B cell (primary cell): Measurements from ENCODE around the gene GPR146. TPM values are rescaled to one million over a fixed set of nuclear protein-coding genes. Genes with fewer than 3 reads are reported as not detected.

Source experiments
- ATAC-seq: fragments of 200-7000 bp; cut with Tn5 transposase; one replicate; pipeline ENCODE4 v1.10.0; 2021; ENCODE audit warnings: low read depth, mild to moderate bottlenecking, moderate number of reproducible peaks, moderate library complexity
- CTCF ChIA-PET: fragments of 350-600 bp; sonication (Branson Sonifier 250); formaldehyde crosslinking; loops from one replicate; lab custom pipeline; 2021; ENCODE audit warnings: antibody characterized with exemption, inconsistent platforms; lab: Charles Lee
- POLR2A ChIA-PET: fragments of 350-600 bp; sonication (Branson Sonifier 250); formaldehyde crosslinking; loops from one replicate; lab custom pipeline; 2021; ENCODE audit warnings: antibody characterized with exemption; lab: Charles Lee
- DNase-seq: peaks from one replicate; pipeline ENCODE4 v3.0.0; 2013
- H2AFZ ChIP-seq: 2 replicates; pipeline ENCODE4 v1.6.1; 2012; ENCODE audit warnings: mild to moderate bottlenecking, low read depth, low read length; ENCODE audit not compliant: insufficient read depth, poor library complexity, severe bottlenecking
- H3K27ac ChIP-seq, 2 donors: 1 replicate in 1 of 2; 2 replicates in 1 of 2; pipeline ENCODE4 v1.5.1; 2012 to 2013; ENCODE audit warnings: low read length in 2 of 2, mild to moderate bottlenecking in 2 of 2, moderate library complexity in 1 of 2
- H3K27me3 ChIP-seq, 4 experiments: fragments of 200-600 bp in 1 of 4; sonication (generic) in 1 of 4; replicated peaks in 1 of 4; 1 replicate in 2 of 4; 2 replicates in 2 of 4; pipeline versions ENCODE4 v1.6.1 to v1.7.0; 2013 to 2016; ENCODE audit warnings: low read length in 3 of 4, mild to moderate bottlenecking in 2 of 4, mixed read lengths in 1 of 4, moderate library complexity in 1 of 4; ENCODE audit not compliant: insufficient read depth in 4 of 4, control insufficient read depth in 3 of 4; ENCODE audit errors: control extremely low read depth in 1 of 4
- H3K36me3 ChIP-seq, 2 experiments: replicated peaks in 1 of 2; 1 replicate in 1 of 2; 2 replicates in 1 of 2; pipeline versions ENCODE4 v1.6.1 to v1.7.1; 2013; ENCODE audit warnings: low read length in 1 of 2; ENCODE audit not compliant: insufficient read depth in 2 of 2, control insufficient read depth in 1 of 2; ENCODE audit errors: control extremely low read depth in 1 of 2, extremely low read depth in 1 of 2
- H3K4me1 ChIP-seq, 2 donors: fragments of 200-600 bp in 1 of 2; sonication (generic) in 1 of 2; 1 replicate in 1 of 2; 2 replicates in 1 of 2; pipeline versions ENCODE4 v1.5.1 to v1.6.1; 2013 to 2017; ENCODE audit warnings: low read length in 2 of 2; ENCODE audit not compliant: control insufficient read depth in 2 of 2, insufficient read depth in 2 of 2
- H3K4me2 ChIP-seq: replicated peaks from 2 replicates; pipeline ENCODE3; 2012; ENCODE audit warnings: mild to moderate bottlenecking, low read depth, low read length; ENCODE audit not compliant: poor library complexity, severe bottlenecking
- H3K4me3 ChIP-seq, 5 experiments: fragments of 200-600 bp in 1 of 5; sonication (generic) in 1 of 5; 1 replicate in 3 of 5; 2 replicates in 2 of 5; pipeline versions ENCODE4 v1.5.1 to v1.7.0; 2011 to 2016; ENCODE audit warnings: low read length in 4 of 5, mild to moderate bottlenecking in 4 of 5, low read depth in 2 of 5, control low read depth in 1 of 5, moderate library complexity in 1 of 5; ENCODE audit not compliant: insufficient read depth in 1 of 5; ENCODE audit errors: control extremely low read depth in 1 of 5, extremely low read depth in 1 of 5
- H3K79me2 ChIP-seq: fragments of 200-600 bp; sonication (generic); one replicate; pipeline ENCODE4 v1.6.0; 2016; ENCODE audit warnings: low read length; ENCODE audit not compliant: control insufficient read depth, insufficient read depth
- H3K9ac ChIP-seq: fragments of 200-600 bp; sonication (generic); 2 replicates; pipeline ENCODE4 v1.6.1; 2017; ENCODE audit warnings: mild to moderate bottlenecking, low read length, moderate library complexity
- H3K9me3 ChIP-seq, 3 donors: one replicate each; pipeline versions ENCODE4 v1.6.1 to v1.7.1; 2013; ENCODE audit warnings: low read length in 2 of 3; ENCODE audit not compliant: control insufficient read depth in 2 of 3, insufficient read depth in 1 of 3; ENCODE audit errors: control extremely low read depth in 1 of 3
- H4K20me1 ChIP-seq: 2 replicates; pipeline ENCODE4 v1.6.0; 2012; ENCODE audit warnings: mild to moderate bottlenecking, low read length; ENCODE audit not compliant: insufficient read depth, control insufficient read depth, poor library complexity, severe bottlenecking
- H3K27ac Mint-ChIP-seq: one replicate; pipeline ENCODE4 v1.8.0; 2021; ENCODE audit warnings: mixed read lengths
- H3K27me3 Mint-ChIP-seq: one replicate; pipeline ENCODE4 v1.8.0; 2021; ENCODE audit warnings: mixed read lengths
- H3K4me1 Mint-ChIP-seq: one replicate; pipeline ENCODE4 v1.8.0; 2021; ENCODE audit warnings: mixed read lengths
- H3K4me3 Mint-ChIP-seq: one replicate; pipeline ENCODE4 v1.8.0; 2021; ENCODE audit warnings: mixed read lengths
- H3K9me3 Mint-ChIP-seq: one replicate; pipeline ENCODE4 v1.8.0; 2022; ENCODE audit warnings: mixed read lengths; ENCODE audit not compliant: insufficient read depth
- EZH2 ChIP-seq: IDR thresholded peaks from 2 replicates; pipeline ENCODE4 v1.6.1; 2012; ENCODE audit warnings: borderline replicate concordance, low read depth, mild to moderate bottlenecking, moderate library complexity, low read length; ENCODE audit not compliant: insufficient read depth, poor library complexity, severe bottlenecking
- WGBS: methylation state at CpG from one replicate; pipeline ENCODE4 v1.1.5; 2013; ENCODE audit warnings: missing lambda C conversion rate; ENCODE audit not compliant: insufficient coverage; 5-methylcytosine and 5-hydroxymethylcytosine counted together
- intact Hi-C: fragments of 100-400 bp; cut with micrococcal nuclease; formaldehyde crosslinking; loops from one replicate; pipeline ENCODE4 v1.10.0; 2022
- polyA plus RNA-seq: library from polyadenylated mRNA; depleted of rRNA; stranded (reverse); fragments of >200 nt; gene quantifications from 2 replicates; pipeline ENCODE4 v1.2.3, GENCODE V29; 2012
- total RNA-seq, 2 donors: library from RNA; stranded (reverse); fragments of 120-200 nt in 1 of 2; gene quantifications; 1 replicate in 1 of 2; 2 replicates in 1 of 2; pipeline versions ENCODE4 v1.2.3 to v1.2.4, GENCODE V29; 2013 to 2022
- TF ChIP-seq, protein P1 (sequence below): fragments of 200-600 bp; IDR thresholded peaks from one replicate; pipeline ENCODE4 v1.8.0; 2022; ENCODE audit warnings: antibody characterized with exemption, mild to moderate bottlenecking

Gene GPR146
- total and polyA plus RNA-seq, 2 donors (not counting 1 experiment from before 2014, with no cell fraction given) = 4.2 to 45.4 TPM

DNA sequence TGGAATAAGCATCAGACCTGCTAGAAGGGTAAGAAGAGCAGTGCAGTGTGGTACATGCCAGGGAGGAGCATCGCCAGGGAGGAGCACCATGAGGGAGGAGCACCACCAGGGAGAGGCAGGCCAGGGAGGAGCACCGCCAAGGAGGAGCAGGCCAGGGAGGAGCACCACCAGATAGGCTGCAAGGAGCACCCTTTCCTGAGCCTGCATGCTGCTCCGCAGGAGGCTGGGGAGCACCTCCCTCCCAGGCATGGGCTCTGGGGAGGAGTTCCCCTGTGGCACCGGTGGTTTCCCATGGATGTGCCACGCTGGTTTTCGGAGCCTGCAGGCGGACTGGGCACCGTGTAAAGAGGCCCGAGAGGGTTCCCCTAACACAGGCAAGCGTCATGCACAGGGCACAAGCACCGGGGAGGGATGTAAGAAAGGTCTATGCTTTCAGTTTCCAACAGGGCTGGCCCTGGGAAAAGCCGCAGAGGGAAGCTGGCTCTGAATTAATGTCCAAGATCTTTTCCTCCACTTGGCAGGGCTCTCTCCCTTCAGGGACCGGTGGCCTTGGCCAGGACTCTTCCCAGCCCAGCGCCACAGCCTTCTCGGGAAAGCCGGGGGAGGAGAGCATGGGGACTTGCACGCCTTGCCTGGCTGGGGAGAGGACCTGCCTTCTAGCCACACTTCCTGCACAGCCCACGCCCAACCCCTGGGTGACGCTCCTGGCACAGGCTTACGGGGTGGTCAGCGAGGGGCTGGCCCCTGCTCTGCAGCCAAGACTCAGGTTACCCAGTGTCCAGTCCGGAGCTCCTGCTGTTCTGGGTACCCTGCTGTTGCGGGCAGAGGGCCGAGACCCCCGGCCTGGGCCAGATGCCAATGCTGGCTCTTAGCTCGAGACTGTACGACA, 32.1 kb downstream of the GPR146 start:
- H3K79me2 ChIP-seq = no peaks in the 10 kb centered on the region
- Mint-ChIP-seq H3K27me3 (peaks cover 3% of the 10 kb centered on the region), H3K9me3 (no peaks in the 10 kb centered on the region), H3K27ac (no peak overlapping the region), H3K4me3 (no peak overlapping the region), H3K4me1 (peaks cover 3% of the 10 kb centered on the region)
- no peaks in the 10 kb centered on the region for H3K27me3 ChIP-seq
- TF ChIP-seq EZH2 = no peak
- TF ChIP-seq, protein P1, sequence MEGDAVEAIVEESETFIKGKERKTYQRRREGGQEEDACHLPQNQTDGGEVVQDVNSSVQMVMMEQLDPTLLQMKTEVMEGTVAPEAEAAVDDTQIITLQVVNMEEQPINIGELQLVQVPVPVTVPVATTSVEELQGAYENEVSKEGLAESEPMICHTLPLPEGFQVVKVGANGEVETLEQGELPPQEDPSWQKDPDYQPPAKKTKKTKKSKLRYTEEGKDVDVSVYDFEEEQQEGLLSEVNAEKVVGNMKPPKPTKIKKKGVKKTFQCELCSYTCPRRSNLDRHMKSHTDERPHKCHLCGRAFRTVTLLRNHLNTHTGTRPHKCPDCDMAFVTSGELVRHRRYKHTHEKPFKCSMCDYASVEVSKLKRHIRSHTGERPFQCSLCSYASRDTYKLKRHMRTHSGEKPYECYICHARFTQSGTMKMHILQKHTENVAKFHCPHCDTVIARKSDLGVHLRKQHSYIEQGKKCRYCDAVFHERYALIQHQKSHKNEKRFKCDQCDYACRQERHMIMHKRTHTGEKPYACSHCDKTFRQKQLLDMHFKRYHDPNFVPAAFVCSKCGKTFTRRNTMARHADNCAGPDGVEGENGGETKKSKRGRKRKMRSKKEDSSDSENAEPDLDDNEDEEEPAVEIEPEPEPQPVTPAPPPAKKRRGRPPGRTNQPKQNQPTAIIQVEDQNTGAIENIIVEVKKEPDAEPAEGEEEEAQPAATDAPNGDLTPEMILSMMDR = no peak
- H4K20me1 ChIP-seq = peaks cover 6% of the 10 kb centered on the region
- no peak overlapping the region for H3K4me2 ChIP-seq
- WGBS = 93% methylated on average over 27 of the region's 27 CpGs
- H3K36me3 ChIP-seq = no peaks in the 10 kb centered on the region
- no peak overlapping the region for H3K27ac ChIP-seq
- intact Hi-C loops = no loop called here
- ChIA-PET POLR2A (no interaction called here), CTCF (interaction anchor here (0.6 to 2.5 kb wide), 3 partner anchors 11 to 100 kb away, joined by 3 to 9 read pairs (median 3); no protein-coding TSS in a partner anchor)
- H2AFZ ChIP-seq = no peak overlapping the region
- no peak for DNase-seq
- H3K4me1 ChIP-seq = no peaks in the 10 kb centered on the region
- no peak overlapping the region for H3K9ac ChIP-seq
- peaks cover 0 to 4% (median 0%) of the 10 kb centered on the region in 3 donors for H3K9me3 ChIP-seq
- no peak for ATAC-seq
- no peak overlapping the region for H3K4me3 ChIP-seq

DNA sequence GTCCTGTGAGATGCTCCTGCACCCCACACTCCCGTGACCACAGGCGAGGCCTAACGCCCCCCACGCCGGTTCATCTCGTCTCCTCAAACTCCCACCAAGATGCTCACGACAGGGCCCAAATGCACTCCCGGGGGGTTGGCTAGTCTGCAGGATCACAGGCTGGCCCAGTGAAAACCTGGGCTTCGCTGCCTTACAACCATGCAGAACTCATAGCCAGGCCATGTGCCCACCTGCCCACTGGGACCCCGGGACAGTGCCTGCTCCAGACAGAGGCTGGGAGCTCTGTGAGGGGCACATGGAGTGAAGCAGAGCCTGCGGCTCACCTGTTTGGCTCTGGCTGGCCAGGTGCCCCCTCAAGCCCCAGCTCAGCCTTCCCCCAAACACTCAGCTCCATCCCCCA, 34.2 kb downstream of the GPR146 start:
- Histone ChIP-seq H3K9me3 (no peaks in the 10 kb centered on the region), H3K4me2 (no peak overlapping the region), H3K27ac (no peak overlapping the region), H3K79me2 (no peaks in the 10 kb centered on the region), H3K9ac (no peak overlapping the region), H3K36me3 (no peaks in the 10 kb centered on the region), H3K4me3 (no peak overlapping the region), H3K27me3 (no peaks in the 10 kb centered on the region), H2AFZ (no peak overlapping the region), H3K4me1 (no peaks in the 10 kb centered on the region), H4K20me1 (peaks cover 6% of the 10 kb centered on the region)
- no peak for TF ChIP-seq EZH2
- TF ChIP-seq, protein P1 = no peak
- Mint-ChIP-seq H3K4me3 (no peak overlapping the region), H3K9me3 (no peaks in the 10 kb centered on the region), H3K4me1 (no peaks in the 10 kb centered on the region), H3K27me3 (peaks cover 3% of the 10 kb centered on the region), H3K27ac (no peak overlapping the region)
- no peak for DNase-seq
- 96% methylated on average over 11 of the region's 11 CpGs for WGBS
- POLR2A ChIA-PET = no interaction called here
- CTCF ChIA-PET = interaction anchor here (1.8 kb wide), 1 partner anchor 13 kb away, joined by 7 read pairs; no protein-coding TSS in a partner anchor
- intact Hi-C loops = no loop called here
- ATAC-seq = no peak
